Left hindlimb (tissue), 1 donor: ENCODE results near the gene GPR173.
A peak's percentile ranks its signal among the peaks of the same experiment; 100 is the strongest.

ENCODE experiments used
- DNase-seq: peaks from one replicate; pipeline ENCODE4 v3.0.0-alpha.2; 2018

GPR173 gene

DNA sequence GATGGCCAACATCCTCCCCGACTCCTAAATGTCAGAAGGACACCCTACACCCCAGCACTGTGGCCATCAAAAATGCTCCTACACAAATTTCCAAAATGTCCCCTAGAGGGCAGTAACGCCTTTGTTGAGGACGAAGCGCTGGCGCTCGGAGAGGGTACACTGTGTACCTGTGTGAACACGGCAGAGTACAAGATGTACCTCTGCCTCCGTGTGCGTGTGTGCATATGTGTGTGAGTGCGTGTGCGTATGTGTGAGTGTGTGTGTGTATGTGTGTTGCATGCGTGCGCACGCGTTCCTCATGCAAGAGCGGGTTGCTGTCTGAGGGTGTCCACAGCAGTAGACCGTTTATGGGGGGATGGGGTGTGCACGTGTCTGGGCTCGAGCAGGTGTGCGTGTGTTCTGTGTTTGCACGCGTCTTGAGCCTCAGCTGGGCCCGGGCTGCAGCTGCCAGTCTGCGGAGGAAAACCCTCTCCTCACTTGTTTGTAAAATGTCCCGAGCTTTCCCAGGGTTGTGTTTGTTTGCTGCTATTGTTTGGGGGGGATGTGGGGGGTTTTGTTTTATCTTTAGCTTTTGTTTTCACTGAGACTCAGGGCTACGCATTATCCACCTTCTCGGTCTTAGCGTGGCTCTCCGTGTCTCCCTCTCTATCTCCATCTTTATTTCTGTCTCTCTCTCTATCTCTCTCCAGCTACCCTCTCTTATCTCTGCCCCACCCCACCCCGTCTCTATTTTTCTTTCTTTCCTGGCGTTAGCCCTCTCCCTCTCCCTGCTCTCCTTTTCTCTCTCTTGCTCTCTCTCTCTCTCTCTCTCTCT lies 23.2 kb downstream of the GPR173 start:
- no peak for DNase-seq

DNA sequence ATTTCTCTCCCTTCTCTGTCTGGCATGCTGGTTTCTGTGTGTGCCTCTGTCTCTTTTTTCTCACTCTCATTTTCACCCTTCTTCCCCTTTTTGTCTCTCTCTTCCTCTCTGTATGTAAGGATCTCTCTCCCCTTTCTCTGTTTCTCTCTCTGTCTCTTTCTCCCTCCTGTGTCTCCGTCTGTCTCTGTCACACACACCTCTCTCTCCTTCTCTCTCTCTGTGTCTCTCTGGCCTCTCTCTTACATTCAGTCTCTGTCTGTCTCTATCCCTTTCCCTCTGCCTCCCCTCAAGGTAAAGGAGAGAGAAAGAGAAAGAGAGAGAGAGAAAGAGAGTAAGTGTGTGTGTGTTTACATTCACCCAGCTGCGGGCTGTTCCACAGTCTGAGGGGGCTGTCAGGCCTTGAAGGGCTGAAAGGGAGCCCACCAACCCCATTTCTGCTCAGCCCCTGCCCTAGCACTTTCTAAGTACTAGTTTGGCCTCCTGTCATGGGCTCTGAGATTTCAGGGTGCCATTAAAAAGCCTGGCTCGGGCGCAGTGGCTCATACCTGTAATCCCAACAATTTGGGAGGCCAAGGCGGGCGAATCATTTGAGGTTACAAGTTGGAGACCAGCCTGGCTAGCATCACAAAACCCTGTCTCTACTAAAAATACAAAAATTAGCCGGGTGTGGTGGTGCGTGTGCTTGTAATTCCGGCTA lies 24.0 kb downstream of the GPR173 start:
- DNase-seq: no peak

DNA sequence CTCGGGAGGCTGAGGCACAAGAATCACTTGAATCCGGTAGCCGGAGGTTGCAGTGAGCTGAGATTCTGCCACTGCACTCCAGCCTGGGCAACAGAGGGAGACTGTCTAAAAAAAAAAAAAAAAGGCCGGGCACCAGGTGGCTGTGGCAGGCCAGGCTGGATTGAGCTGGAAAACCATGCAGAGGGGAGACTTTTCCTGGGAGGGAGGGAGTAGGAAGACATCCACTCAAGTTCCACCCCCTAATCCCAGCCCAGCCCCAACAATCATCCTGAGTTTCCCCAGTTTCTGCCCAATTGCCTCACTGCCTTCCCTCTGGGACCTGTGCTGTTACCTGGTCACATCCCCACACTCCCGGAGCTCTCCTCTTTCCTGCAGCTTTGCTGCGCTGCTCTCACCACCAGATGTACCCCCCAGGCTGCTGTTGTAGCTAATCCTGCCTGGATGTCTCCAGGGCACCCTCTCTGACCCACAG lies 24.6 kb downstream of the GPR173 start:
- DNase-seq: no peak

DNA sequence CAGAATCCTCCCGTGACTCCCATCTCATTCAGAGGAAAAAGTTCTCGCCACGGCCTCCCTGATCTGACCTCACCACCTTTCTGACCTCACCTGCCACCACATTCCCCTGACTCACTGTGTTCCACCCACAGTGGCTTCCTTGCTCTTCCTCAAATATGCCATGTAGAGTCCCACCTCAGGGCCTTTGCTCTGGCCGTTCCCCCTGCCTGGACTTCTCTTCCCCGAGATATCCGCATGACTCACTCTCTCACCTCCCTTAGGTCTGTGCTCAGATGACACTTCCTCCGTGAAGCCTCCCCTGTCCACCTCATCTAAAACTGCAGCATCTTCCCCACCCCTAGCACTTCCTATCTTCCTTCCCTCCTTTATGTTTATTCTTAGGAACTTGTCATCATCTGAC lies 26.4 kb downstream of the GPR173 start:
- no peak for DNase-seq

DNA sequence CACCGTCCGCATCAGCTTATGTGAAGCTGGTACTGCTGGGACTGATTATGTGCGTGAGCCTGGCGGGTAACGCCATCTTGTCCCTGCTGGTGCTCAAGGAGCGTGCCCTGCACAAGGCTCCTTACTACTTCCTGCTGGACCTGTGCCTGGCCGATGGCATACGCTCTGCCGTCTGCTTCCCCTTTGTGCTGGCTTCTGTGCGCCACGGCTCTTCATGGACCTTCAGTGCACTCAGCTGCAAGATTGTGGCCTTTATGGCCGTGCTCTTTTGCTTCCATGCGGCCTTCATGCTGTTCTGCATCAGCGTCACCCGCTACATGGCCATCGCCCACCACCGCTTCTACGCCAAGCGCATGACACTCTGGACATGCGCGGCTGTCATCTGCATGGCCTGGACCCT lies 28.1 kb downstream of the GPR173 start:
- no peak for DNase-seq

DNA sequence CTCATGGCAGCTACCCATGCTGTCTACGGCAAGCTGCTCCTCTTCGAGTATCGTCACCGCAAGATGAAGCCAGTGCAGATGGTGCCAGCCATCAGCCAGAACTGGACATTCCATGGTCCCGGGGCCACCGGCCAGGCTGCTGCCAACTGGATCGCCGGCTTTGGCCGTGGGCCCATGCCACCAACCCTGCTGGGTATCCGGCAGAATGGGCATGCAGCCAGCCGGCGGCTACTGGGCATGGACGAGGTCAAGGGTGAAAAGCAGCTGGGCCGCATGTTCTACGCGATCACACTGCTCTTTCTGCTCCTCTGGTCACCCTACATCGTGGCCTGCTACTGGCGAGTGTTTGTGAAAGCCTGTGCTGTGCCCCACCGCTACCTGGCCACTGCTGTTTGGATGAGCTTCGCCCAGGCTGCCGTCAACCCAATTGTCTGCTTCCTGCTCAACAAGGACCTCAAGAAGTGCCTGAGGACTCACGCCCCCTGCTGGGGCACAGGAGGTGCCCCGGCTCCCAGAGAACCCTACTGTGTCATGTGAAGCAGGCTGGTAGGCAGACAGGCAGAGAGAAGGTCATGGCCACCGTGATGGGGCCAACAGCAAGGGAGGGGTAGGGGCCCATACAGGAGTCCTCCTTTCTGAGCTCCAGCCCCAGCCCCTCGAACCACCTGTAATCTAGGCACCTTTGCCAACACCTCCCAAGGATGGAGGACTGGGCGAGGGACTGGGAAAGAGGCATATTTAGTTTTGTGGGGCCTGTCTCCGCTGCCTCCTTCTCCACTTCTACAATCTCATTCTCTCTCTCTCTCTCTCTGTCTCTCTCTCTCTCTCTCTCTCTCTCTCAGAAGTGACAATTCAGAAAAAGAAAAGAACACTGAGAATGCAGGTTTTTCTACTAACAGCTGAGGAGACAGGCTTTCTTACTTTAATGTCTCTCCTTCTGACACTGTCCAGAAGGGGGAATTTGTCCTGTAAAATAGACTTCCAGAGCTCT lies 28.9 kb downstream of the GPR173 start:
- DNase-seq: no peak

DNA sequence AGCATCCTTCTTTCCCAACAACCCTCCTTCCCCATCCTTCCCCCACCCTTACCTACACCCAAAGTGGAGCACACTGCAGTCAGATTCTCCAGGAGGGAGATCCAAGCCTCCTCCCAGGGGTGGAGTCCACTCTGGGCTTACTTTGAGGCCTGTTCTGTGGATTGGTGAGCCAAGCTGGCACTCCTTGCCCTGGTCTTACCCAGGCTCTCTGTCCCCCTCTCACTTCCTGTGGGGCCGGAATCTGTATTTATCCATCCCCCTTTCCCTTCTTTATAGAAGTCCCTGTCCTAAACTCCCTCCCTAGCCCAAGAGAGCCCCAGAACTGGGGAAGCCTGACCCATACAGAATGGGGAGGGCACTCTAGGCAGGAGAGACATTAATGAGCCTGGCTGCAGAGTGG lies 30.4 kb downstream of the GPR173 start:
- no peak for DNase-seq

DNA sequence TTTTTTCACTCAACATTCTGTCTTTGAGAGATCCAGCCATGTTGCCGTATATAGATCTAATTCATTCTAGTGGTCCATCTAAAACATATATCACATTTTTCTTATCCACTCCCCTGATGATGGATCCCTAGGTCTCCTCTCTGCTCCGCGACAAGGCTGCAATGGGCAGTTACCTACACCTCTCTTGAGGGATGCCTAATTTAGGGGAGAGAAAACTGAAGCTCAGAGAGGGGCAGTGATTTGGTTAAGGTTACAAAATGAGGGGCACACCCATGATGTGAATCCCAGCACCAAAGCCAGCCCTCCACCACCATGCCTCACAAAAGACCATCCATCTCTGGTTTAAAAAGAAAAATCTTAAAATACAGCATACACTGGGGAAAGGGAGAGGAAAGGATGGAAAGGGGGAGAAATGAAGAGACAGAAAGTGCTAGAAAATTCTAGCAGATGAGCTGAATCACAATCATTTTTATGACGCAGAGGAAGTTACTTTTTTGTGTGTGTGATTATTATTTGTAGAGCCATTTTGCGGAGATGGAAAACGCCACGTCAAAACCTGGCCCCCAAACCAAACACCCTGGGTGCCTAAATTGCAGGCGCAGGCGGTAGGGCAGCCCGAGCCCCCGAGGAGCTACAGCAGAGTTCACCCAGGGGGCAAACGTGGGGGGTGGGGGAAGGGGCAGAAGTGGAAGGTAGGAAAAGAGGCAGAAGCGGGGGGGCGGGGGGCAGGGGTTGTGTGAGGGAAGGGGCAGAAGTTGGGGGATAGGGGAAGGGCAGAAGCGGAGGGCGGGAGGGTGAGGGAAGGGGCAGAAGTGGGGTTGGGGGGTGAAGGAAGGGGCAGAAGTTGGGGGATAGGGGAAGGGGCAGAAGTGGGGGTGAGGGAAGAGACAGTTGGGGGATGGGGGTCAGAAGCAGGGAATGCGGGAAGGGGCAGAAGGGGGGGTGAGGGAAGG lies 32.3 kb downstream of the GPR173 start:
- DNase-seq: no peak

DNA sequence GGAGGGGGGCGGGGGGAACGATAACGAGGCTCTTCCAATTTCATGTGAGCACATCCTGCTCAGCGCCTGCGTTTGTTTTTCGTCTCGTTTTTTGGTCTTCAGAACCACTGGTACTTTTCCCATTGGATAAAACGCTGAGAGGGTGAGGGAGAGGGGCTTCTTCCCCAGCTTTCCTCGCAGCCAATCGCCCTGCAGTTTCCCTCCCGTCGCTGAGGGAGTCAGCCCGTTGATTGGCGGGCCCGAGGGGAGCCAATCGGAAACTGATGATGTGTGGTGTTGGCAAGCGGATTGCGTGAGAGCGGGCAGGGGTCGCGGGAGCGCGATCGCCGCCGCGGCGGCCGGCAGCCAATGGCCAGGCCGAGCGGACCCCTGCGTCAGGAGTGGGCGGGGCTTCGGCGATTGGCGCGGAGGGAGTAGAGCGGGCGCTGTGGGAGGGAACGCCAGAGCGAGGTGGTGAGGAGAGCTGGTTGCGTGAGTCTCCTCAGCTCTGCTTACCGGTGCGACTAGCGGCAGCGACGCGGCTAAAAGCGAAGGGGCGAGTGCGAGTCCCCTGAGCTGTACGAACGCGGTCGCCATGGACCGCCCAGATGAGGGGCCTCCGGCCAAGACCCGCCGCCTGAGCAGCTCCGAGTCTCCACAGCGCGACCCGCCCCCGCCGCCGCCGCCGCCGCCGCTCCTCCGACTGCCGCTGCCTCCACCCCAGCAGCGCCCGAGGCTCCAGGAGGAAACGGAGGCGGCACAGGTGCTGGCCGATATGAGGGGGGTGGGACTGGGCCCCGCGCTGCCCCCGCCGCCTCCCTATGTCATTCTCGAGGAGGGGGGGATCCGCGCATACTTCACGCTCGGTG lies 33.6 kb downstream of the GPR173 start, which contains the start of gene TSPYL2:
TSPYL2 (plus strand) TSS at position 443 of the 848 bp plus-strand sequence; CDS start at position 575, 132 bp downstream.
- DNase-seq: peak; percentile 97

DNA sequence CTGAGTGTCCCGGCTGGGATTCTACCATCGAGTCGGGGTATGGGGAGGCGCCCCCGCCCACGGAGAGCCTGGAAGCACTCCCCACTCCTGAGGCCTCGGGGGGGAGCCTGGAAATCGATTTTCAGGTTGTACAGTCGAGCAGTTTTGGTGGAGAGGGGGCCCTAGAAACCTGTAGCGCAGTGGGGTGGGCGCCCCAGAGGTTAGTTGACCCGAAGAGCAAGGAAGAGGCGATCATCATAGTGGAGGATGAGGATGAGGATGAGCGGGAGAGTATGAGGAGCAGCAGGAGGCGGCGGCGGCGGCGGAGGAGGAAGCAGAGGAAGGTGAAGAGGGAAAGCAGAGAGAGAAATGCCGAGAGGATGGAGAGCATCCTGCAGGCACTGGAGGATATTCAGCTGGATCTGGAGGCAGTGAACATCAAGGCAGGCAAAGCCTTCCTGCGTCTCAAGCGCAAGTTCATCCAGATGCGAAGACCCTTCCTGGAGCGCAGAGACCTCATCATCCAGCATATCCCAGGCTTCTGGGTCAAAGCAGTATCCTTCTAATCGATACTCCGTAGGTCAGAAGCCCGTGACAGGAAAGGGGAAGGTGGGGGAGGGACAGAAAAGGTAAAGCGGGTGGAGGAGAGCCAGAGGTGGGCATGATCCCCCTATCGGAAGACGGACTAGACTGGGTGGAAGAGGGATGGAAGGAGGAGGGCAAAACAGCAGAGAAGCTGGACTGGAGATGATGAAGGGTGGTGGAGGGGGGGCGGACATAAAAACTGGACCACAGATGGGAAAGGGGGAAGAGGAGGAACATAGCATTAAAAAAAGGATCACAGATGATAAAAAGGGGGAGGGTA lies 34.4 kb downstream of the GPR173 start:
- DNase-seq: no peak

DNA sequence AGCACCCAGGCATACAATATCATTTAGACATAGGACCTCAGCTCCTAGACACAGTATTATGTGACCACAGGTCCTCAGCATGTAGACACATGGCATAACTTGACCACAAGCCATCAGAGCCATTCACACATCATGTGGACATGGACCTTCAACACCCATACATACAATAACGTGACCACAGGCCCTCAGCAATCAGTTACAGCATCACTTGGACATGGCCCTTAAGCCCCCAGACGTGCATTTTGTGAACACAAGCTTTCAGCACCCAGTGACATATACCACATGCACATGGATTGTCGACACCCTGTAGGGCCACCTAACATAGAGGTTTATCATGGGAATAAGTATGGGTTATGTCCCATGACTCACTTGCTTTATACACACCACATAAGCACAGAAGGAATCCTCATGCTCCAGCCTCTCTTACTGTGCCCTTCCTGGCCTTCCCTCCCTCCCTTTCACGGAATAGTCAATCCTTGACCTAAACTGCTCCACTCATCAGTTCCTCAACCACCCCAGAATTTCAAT lies 35.5 kb downstream of the GPR173 start:
- no peak for DNase-seq

DNA sequence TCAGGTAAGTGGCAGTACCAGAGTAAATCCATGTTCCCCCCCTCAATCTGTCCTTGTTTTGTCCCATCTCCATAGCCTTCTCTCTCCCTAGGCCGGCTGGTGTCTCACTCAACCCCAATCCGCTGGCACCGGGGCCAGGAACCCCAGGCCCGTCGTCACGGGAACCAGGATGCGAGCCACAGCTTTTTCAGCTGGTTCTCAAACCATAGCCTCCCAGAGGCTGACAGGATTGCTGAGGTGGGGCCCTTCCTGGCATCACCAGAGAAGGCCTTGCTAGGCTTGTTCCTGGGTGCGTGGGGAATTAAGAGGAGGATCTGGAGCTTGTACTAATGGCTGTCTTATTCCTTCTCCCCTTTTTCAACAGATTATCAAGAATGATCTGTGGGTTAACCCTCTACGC lies 36.3 kb downstream of the GPR173 start:
- no peak for DNase-seq

DNA sequence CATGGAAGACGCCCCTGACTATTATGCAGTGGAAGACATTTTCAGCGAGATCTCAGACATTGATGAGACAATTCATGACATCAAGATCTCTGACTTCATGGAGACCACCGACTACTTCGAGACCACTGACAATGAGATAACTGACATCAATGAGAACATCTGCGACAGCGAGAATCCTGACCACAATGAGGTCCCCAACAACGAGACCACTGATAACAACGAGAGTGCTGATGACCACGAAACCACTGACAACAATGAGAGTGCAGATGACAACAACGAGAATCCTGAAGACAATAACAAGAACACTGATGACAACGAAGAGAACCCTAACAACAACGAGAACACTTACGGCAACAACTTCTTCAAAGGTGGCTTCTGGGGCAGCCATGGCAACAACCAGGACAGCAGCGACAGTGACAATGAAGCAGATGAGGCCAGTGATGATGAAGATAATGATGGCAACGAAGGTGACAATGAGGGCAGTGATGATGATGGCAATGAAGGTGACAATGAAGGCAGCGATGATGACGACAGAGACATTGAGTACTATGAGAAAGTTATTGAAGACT lies 37.2 kb downstream of the GPR173 start:
- no peak for DNase-seq

DNA sequence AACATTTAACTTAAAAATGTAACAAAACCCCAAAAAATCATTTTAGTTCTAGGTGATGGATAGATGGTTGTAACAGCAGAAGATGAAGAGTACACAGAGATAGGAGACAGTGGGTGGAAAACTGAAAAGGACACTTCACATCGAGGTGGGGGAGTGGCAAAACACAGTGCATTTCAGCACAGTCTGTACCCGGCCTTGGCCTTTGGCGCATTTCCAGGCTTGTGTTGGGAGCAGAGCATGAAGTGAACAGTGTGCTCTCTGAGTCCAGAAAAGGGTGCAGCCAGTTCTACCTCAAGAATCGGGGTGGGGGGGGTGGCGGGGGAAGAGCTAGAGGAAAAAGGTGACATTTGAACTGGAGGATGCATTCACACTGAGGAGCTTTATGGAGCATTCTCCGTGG lies 37.9 kb downstream of the GPR173 start:
- no peak for DNase-seq

DNA sequence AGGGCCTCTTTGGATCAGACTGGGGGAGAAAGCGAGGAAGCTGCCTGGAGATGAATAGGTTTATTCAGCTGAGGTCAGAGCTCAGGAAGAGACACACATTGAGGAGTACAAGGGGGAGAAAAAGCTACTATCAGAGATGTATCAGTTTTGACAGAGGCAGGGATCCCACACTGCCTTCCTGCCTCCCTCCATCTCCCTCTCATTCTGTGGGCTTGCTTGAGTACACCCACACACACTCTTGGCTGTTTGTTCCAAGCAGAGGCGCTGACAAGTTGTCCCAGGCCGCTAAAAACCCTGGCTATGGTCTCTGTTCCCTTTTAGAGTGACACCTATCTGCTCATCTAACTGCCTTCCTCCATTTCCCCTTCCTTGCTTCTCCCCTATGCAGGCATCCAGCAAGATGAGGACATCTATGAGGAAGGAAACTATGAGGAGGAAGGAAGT lies 38.8 kb downstream of the GPR173 start:
- no peak for DNase-seq

DNA sequence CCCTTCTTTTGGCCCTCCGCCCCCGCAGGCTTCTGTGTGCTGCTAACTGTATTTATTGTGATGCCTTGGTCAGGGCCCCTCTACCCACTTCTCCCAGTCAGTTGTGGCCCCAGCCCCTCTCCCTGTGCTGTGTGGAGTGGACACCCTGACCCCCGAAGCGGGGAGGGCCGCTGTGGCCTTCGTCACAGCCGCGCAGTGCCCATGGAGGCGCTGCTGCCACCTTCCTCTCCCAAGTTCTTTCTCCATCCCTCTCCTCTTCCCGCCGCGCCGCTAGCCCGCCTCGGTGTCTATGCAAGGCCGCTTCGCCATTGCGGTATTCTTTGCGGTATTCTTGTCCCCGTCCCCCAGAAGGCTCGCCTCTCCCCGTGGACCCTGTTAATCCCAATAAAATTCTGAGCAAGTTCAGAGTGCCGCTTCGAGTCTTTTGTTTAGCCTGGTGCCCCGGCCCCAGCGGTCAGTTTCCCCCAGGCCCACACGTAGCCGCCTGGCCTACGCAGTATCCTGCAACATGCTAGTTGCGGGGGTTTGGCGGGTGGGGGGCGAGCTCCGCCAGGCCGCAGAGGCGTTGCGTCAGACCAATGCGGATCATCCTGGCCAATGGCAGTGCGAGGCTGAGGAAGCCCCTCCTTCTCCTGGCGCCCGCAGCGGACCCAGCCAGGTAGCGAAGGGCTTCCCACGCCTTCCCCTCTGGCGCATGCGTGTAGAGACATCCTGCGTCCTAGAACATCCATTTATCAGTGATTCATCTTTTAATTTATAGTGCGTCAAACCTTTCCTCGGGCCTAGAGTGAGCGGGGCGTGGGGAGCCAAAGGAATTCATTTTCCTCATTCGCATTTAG lies 39.8 kb downstream of the GPR173 start:
- peak; percentile 85 for DNase-seq

DNA sequence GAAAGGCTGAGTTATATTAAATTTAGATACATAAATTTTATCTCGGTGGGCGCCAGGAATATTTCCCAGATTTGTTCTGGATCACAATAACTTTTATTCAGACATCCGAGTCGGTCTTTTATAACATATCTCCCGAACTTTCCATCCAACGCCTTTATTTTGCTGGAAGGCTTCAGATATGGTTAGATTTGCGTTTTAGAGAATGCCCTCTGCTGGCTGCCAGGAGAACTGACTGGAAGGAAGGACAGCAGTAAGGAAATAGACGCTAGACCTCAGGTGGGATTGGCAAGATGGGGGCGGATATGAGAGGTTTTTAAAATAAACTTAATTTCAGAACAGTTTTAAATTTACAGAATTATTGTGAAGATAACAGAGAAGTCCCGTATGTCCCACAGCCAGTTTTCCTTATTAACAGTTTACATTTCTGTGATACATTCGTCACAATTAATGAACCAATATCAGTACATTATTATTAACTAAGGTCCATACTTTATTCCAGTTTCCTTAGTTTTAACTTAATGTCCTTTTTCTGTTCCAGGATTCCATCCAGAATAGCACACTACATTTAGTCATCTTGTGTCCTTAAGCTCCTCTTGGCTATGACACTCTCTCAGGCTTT lies 40.7 kb downstream of the GPR173 start:
- no peak for DNase-seq

DNA sequence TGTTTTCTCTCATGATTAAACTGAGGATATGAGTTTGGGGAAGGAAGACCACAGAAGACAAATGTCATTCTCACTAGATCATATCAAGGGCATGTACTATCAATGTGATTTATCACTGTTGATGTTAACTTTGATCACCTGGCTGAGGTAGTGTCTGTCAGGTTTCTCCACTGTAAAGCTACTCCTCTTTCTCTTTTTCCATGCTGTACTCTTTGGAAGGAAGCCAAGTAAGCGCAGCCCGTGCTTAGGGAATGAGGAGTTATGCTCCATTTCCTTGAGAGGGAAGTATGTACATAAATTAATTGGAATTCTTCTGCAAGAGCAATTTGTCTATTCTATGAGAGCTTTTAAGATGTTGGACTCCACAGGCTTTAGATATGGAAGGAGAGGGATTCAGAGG lies 41.3 kb downstream of the GPR173 start:
- DNase-seq: no peak
